ENCODE measurements around the gene XYLT2.

Gene XYLT2

DNA sequence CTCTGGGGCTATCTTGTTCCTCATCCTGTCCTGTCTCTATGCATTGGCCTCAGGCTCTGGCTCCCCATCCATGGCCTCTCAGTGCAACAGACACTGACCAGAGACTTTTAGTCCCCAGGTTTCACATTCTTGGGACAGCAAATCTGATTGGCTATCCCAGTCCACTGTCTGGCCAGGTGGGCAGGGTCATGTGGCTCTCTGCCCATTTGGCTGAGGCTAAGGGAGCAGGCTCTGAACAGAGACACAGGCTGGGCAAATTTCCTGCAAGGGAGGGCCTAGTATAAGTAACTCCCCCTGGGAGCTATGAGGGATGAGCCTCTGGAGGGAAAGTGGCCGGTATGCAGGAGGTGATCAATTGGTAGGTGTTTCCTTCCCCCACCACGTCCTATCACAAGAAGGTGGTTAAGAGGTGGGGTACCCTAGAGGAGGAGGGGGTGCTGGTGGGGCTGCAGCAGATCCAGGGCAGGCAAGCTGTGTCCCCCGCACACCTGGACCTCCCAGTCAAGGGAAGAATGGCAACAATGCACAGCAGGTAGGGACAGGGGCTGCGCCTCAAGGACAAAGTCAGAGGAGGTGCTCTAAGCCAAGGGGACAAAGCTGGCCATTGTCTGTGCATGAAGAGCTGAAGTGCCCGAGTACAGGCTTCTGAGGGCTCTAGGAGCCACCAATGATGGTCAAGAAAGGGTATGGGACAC lies 13.2 kb downstream of the XYLT2 start:
- Mint-ChIP-seq H3K27me3 (no peaks in the 10 kb centered on the region), H3K27ac (peak overlapping the region; percentile 8), H3K4me1 (peaks cover 7% of the 10 kb centered on the region), H3K4me3 (no peak overlapping the region), H3K9me3 (no peaks in the 10 kb centered on the region), H3K36me3 (peaks cover 12% of the 10 kb centered on the region)
- DNase-seq = peak; percentile 9
- CTCF ChIA-PET = interaction anchor here (1.0 to 1.4 kb wide), 2 partner anchors 10 to 38 kb away, joined by 4 to 6 read pairs; partner anchors contain the start of gene LRRC59

DNA sequence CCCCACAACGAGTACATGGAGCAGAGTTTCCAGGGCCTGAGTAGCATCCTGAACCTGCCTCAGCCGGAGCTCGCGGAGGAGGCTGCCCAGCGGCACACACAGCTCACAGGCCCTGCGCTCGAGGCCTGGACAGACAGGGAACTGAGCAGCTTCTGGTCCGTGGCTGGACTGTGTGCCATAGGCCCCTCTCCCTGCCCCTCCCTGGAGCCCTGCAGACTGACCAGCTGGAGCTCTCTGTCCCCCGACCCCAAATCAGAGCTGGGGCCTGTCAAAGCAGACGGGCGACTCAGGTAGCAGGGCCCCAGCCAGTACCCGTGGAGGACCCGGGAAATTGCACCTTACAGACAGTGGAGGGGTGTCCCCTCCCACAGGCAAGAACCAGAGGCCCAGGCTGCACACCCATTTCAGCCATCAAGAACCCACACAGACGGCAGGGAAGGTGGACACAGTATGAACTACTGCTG lies 14.1 kb downstream of the XYLT2 start:
- Mint-ChIP-seq H3K27ac (no peak overlapping the region), H3K27me3 (no peaks in the 10 kb centered on the region), H3K4me3 (no peak overlapping the region), H3K36me3 (peaks cover 9% of the 10 kb centered on the region), H3K9me3 (no peaks in the 10 kb centered on the region), H3K4me1 (peaks cover 7% of the 10 kb centered on the region)
- CTCF ChIA-PET = interaction anchor here (1.0 to 2.7 kb wide), 2 partner anchors 11 to 160 kb away, joined by 4 to 9 read pairs; no protein-coding TSS in a partner anchor
- peak; percentile 17 for DNase-seq

DNA sequence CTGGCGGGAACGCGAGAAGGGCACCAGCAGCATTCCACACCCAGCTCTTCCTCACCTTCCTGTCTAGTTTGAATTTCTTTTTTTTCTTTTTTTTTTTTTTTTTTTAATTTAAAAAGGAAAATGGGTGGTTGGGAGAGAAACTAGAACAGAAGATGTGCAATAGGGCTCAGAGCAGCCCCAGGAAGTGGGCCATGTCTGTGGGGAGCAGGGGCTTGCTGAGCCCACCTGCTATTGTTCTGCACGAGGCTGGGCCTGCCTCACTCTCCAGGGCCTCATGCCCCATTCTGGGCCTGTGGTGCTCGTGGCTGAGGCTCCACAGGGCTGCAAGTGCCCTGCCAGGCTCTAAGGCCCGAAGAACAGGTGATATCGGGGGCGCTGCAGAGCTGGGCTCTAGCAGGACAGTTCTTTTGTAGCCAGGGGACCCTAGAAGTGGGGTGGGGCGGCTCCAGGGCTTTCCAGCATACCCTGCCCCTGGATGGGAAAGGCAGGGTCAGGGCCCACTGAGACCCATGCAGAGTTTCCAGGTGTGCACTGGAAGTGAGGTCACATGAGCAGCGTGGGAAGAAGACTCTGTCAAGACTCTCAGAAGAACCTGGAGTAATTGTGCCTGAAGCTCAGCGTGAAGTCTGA lies 14.7 kb downstream of the XYLT2 start:
- H3K36me3 Mint-ChIP-seq = peaks cover 12% of the 10 kb centered on the region

DNA sequence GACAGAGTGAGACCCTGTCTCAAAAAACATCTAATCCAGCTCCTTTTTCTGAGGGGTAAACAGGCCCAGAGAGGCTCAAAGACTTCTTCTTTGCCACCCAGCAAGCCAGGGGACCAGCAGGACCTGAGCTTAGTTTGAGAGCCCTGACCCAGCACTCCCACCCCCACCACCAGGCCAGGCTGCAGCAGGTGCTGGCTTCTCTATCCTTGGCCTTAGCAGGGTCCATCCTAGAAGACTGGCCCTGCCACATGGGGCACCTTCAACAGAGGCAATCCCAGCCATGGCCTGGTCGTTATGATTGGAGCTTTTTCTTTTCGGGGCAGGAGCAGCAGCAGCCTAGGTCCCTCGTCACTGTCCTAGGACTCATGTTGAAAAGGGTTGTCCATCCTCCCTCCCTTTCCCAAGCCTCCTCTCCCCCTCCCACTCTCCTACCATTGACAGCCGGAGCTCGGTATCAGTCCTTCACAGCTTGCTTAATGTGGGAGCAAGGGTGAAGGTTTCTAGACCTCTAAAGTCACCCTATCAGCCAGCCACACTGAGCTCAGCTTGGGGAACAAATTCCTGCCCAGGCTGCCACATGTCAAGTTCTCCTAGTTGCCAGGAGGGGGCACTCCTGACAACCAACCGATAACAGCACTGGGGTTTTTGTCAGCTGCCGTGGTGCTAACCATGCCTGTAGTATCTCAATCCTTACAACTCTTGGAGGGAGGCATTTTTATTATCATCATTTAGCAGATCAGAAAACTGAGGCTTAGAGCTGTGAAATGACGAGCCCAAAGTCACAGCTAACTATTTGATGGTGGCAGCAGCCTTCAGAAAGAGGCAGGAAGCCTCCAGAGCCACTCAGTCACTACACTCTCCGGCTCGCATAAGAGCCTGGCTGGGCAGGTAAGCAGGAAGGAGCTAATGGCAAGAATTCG lies 15.9 kb downstream of the XYLT2 start:
- H3K36me3 Mint-ChIP-seq = peaks cover 12% of the 10 kb centered on the region
- H3K27ac Mint-ChIP-seq = peak overlapping the region; percentile 55
- no peaks in the 10 kb centered on the region for H3K27me3 Mint-ChIP-seq
- no peak overlapping the region for H3K4me3 Mint-ChIP-seq
- peak; percentile 72 for DNase-seq
- peaks cover 7% of the 10 kb centered on the region for H3K4me1 Mint-ChIP-seq
- no peaks in the 10 kb centered on the region for H3K9me3 Mint-ChIP-seq
- CTCF ChIA-PET = interaction anchor here (0.6 to 2.8 kb wide), 23 partner anchors 9 to 192 kb away, joined by 3 to 32 read pairs (median 6); partner anchors contain the start of genes EME1, LRRC59, MRPL27 and XYLT2

More for the DNA sequence above, 14.7 kb downstream of the XYLT2 start:
- peak overlapping the region; percentile 28 for H3K27ac Mint-ChIP-seq
- no peak for DNase-seq
- CTCF ChIA-PET = interaction anchor here (1.5 to 2.8 kb wide), 7 partner anchors 12 to 161 kb away, joined by 4 to 32 read pairs (median 9); partner anchors contain the start of genes EME1, LRRC59 and MRPL27
- H3K4me3 Mint-ChIP-seq = no peak overlapping the region
- H3K27me3 Mint-ChIP-seq = no peaks in the 10 kb centered on the region
- no peaks in the 10 kb centered on the region for H3K9me3 Mint-ChIP-seq
- H3K4me1 Mint-ChIP-seq = peaks cover 7% of the 10 kb centered on the region

DNA sequence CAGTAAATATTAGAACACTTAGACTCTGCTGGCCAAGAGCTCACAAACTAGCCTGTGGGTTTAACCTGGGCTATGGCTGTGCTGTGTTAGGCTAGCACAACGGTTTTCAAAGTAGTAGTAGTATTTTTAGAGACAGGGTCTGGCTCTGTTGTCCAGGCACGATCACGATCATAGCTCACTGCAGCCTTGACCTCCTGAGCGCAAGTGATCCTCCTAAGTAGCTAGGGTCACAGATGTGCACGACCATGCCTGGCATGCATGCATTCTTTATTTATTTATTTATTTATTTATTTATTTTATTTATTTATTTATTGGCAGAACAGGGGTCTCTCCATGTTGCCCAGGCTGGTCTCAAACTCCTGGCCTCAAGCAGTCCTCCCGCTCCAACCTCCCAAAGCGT lies 16.7 kb downstream of the XYLT2 start:
- H3K4me3 Mint-ChIP-seq = no peak overlapping the region
- H3K9me3 Mint-ChIP-seq = no peaks in the 10 kb centered on the region
- H3K4me1 Mint-ChIP-seq = peaks cover 7% of the 10 kb centered on the region
- no peak for DNase-seq
- peak overlapping the region; percentile 49 for H3K27ac Mint-ChIP-seq
- CTCF ChIA-PET = interaction anchor here (0.7 to 2.8 kb wide), 21 partner anchors 8 to 193 kb away, joined by 3 to 32 read pairs (median 6); partner anchors contain the start of genes EME1, LRRC59, MRPL27 and XYLT2
- peaks cover 14% of the 10 kb centered on the region for H3K36me3 Mint-ChIP-seq
- H3K27me3 Mint-ChIP-seq = no peaks in the 10 kb centered on the region

DNA sequence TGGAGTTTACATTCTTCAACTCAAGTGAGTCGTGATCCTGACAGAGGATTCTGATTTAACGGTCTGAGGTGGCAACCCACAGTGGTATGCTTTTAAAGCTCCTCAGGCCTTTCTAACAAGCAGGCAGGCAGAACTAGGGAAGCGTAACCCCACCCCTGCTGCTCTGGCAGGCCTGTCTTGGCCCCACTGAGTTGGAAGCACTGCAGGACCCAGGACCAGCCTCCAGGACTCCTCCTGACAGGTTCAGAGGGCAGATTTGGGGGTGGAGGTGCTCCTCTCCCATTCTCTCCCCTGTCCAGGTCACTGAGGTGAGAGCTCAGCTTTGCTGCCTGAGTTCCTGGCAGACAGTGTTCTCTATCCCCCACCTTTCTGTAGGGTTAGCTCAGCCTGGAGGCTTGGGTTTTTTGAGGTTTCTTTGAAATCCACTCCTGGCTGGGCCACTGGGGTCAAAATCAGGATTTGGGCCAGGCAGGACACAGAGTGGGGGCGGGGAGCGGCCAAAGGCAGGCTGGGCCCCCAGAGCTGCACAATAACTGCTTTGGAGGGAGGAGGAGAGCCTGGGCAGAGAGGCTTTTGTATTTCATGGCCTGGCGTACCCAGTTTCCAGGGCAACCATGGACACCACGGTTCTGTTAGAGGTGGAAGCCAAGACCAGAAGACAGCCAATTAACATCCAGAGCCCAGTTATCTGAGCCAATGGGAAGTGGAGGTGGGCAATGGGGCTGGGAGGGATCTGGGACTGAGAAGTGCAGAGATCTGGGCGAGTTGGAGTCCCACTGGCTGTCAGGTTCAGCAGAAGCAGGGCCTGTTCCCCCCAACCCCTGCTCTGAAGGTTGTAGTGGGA lies 17.5 kb downstream of the XYLT2 start:
- Mint-ChIP-seq H3K4me3 (no peak overlapping the region), H3K27me3 (no peaks in the 10 kb centered on the region), H3K36me3 (peaks cover 18% of the 10 kb centered on the region), H3K4me1 (peaks cover 7% of the 10 kb centered on the region), H3K9me3 (no peaks in the 10 kb centered on the region), H3K27ac (peak overlapping the region; percentile 58)
- CTCF ChIA-PET = interaction anchor here (0.9 to 2.8 kb wide), 6 partner anchors 9 to 116 kb away, joined by 3 to 27 read pairs (median 7); partner anchors contain the start of genes EME1 and MRPL27
- no peak for DNase-seq

DNA sequence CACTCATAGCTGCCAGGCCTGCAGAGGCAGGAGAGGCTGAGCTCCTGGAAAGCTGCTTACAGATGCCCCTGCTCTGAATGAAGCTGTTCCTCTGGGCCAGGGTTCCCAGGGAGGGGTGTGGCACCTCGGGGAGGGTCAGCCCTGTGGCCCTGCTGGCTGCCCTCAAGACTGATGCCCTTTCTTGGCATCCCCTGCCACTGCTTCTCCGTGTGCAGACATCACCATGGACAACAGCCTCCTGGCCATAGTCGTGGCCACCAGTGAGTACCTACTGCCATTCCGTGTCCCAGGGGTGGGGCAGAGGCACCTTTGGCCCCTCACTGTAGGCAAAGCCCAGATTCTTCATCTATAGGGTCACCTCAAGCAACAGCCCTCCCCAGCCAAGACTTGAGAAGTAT lies 18.1 kb downstream of the XYLT2 start:
- peaks cover 22% of the 10 kb centered on the region for H3K36me3 Mint-ChIP-seq
- no peak overlapping the region for H3K4me3 Mint-ChIP-seq
- H3K4me1 Mint-ChIP-seq = peaks cover 7% of the 10 kb centered on the region
- H3K27me3 Mint-ChIP-seq = no peaks in the 10 kb centered on the region
- no peak for DNase-seq
- CTCF ChIA-PET = interaction anchor here (1.4 kb wide), 1 partner anchor 15 kb away, joined by 3 read pairs; no protein-coding TSS in a partner anchor
- no peaks in the 10 kb centered on the region for H3K9me3 Mint-ChIP-seq
- H3K27ac Mint-ChIP-seq = no peak overlapping the region

DNA sequence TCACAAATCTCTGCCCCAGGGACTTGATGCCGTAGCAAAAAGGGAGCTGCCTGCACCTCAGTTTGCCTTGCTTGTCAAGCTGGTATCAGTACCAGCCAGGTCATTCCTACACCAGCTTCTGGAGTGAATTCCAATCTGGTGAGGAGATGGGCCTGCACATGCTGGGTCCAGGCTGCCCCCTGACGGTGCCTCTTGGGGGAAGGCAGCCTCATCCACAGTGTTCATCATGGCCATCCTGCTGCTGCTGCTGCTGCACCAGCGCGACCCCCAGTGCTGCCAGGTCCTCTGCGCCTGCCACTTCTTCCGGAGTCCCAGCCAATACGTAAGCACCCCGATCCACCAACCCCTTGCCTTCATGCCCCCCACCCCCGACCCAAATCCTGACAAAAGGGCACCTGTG lies 18.8 kb downstream of the XYLT2 start:
- CTCF ChIA-PET = interaction anchor here (1.4 kb wide), 1 partner anchor 16 kb away, joined by 3 read pairs; no protein-coding TSS in a partner anchor
- no peaks in the 10 kb centered on the region for H3K27me3 Mint-ChIP-seq
- H3K27ac Mint-ChIP-seq = no peak overlapping the region
- H3K4me3 Mint-ChIP-seq = no peak overlapping the region
- peaks cover 27% of the 10 kb centered on the region for H3K36me3 Mint-ChIP-seq
- peaks cover 8% of the 10 kb centered on the region for H3K4me1 Mint-ChIP-seq
- H3K9me3 Mint-ChIP-seq = no peaks in the 10 kb centered on the region
- no peak for DNase-seq

DNA sequence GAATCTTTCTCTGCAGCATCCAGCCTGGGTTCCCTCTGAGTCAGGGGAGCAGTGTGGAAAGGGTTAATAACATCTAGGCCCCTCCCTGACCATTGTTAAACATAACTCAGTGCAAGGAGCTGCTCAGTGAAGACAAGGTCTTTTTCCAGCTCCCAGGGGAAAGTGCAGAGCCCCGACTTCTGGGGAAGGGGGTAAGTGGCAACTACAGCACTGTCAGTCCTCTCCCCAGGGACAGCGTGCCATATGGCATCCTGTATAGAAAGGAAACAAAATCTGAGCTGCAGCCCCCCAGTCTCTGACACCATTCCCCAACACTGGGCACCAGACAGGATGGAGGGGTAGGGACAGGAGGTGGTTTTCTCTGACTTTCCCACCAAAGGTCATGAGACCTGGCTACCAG lies 19.2 kb downstream of the XYLT2 start:
- peaks cover 11% of the 10 kb centered on the region for H3K4me1 Mint-ChIP-seq
- H3K9me3 Mint-ChIP-seq = no peaks in the 10 kb centered on the region
- CTCF ChIA-PET = interaction anchor here (1.4 kb wide), 1 partner anchor 16 kb away, joined by 3 read pairs; no protein-coding TSS in a partner anchor
- no peak overlapping the region for H3K27ac Mint-ChIP-seq
- H3K4me3 Mint-ChIP-seq = no peak overlapping the region
- H3K36me3 Mint-ChIP-seq = peaks cover 32% of the 10 kb centered on the region
- H3K27me3 Mint-ChIP-seq = no peaks in the 10 kb centered on the region
- DNase-seq = no peak

DNA sequence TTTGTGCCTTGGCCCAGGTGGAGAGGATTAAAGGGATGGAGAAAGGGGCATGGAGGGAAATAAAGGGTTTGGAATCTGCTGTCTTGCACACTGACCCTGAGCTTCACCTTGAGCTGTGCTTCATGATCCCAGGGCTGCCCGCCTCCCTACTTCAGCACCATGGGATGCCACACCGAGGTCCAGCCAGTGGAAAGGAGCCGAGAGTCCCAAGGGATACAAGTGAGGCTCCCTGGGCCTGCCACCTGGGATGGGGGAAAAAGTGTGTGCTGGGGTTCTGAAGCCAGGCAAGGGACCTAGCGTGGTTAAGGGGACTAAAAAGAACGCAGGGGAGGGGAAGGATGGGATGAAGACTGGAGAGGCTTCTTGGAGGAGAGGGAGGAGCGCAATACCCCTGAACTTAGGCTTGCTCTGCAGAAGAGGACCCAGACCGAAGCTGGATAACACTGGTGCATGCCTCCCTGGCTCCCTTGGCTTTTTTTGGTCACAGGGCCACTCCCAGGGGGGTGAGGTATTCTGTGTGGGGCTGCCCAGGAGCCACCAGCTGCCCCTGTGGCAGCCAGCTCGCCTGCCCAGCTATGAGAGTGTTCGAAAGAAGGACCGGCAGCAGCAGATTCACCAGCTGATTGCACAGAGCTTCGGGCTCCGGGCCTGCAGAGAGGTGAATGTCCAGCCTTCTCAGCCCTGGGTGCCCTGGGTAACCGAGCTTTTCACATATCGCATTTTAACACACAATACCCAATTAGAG lies 19.9 kb downstream of the XYLT2 start:
- peaks cover 15% of the 10 kb centered on the region for H3K4me1 Mint-ChIP-seq
- H3K27me3 Mint-ChIP-seq = no peaks in the 10 kb centered on the region
- no peak overlapping the region for H3K27ac Mint-ChIP-seq
- H3K4me3 Mint-ChIP-seq = no peak overlapping the region
- CTCF ChIA-PET = interaction anchor here (0.8 kb wide), 1 partner anchor 13 kb away, joined by 3 read pairs; no protein-coding TSS in a partner anchor
- no peaks in the 10 kb centered on the region for H3K9me3 Mint-ChIP-seq
- H3K36me3 Mint-ChIP-seq = peaks cover 36% of the 10 kb centered on the region
- DNase-seq = no peak

DNA sequence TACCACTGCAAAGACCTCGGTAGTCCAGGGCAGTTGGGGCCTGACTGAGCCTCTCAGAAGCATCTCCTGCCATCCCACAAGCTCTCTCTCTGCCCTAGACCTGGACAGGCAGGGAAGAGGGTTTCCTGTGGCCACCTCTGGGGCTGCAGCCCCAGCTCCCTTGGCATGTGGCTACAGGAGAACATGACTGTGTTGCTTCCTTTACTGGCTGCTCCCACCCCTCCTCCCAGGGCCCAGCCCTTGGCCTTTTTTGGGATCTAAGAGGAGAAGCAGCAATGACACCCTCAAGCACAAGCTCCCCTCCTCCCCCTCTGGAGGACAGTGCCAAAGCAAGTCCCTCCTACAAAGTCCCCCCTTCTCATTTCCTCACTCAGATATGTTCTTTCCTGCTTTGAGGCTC lies 21.5 kb downstream of the XYLT2 start:
- Mint-ChIP-seq H3K4me3 (no peak overlapping the region), H3K9me3 (no peaks in the 10 kb centered on the region), H3K27ac (no peak overlapping the region), H3K4me1 (peaks cover 22% of the 10 kb centered on the region), H3K36me3 (peaks cover 45% of the 10 kb centered on the region), H3K27me3 (no peaks in the 10 kb centered on the region)
- CTCF ChIA-PET = interaction anchor here (1.0 kb wide), 1 partner anchor 14 kb away, joined by 3 read pairs; no protein-coding TSS in a partner anchor
- DNase-seq = no peak

DNA sequence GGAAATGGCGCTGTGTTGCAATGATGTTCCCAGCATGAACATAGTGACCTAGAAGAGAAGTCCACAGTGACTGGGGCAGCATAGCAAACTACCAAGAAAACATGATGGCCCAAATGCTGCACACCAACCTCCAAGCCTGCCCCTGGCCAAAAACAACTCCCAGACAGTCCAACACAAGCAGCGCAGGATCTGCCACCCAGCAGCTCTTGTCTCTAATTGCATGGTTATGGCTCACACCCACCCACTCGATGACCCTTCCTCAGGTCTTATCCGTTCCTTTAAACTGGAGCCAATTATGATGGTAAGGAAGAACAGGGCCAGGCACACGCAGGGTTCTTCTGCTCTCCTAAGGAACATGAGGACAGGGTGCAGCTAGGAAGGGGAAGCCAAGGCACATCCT lies 24.1 kb downstream of the XYLT2 start:
- no peaks in the 10 kb centered on the region for H3K9me3 Mint-ChIP-seq
- H3K4me1 Mint-ChIP-seq = peaks cover 37% of the 10 kb centered on the region
- no peak overlapping the region for H3K27ac Mint-ChIP-seq
- CTCF ChIA-PET = interaction anchor here (0.9 kb wide), 1 partner anchor 8 kb away, joined by 6 read pairs; no protein-coding TSS in a partner anchor
- no peak for DNase-seq
- H3K4me3 Mint-ChIP-seq = peak overlapping the region; percentile 1
- peaks cover 55% of the 10 kb centered on the region for H3K36me3 Mint-ChIP-seq
- H3K27me3 Mint-ChIP-seq = no peaks in the 10 kb centered on the region

All from activated naive CD4-positive, alpha-beta T cell treated with anti-CD3 and anti-CD28 coated beads, Interleukin-2, amount 10 ng/mL, durations not matched to agents 7 days and 5 days (primary cell).